ENCODE measurements around the gene NOS1.

The NOS1 gene

GRCh38 chr12:117328556-117329100 is 32.8 kb downstream of the NOS1 start:
- no peak for DNase-seq

GRCh38 chr12:117322428-117322827 is 39.0 kb downstream of the NOS1 start:
- no peak for DNase-seq

- DNase-seq: no peak
These were observed 39.9 kb downstream of the NOS1 start for GRCh38 chr12:117321572-117321971.

GRCh38 chr12:117318591-117318990 is 42.8 kb downstream of the NOS1 start:
- no peak for DNase-seq

- DNase-seq: no peak
These were observed 45.1 kb downstream of the NOS1 start for GRCh38 chr12:117316336-117316735.

- DNase-seq: no peak
These were observed 47.5 kb downstream of the NOS1 start for GRCh38 chr12:117313926-117314325.

- DNase-seq: no peak
These were observed 48.7 kb downstream of the NOS1 start for GRCh38 chr12:117312770-117313169.

GRCh38 chr12:117309276-117309925 is 52.0 kb downstream of the NOS1 start:
- no peak for DNase-seq

- DNase-seq: no peak
These were observed 61.3 kb downstream of the NOS1 start for GRCh38 chr12:117300174-117300573.

- no peak for DNase-seq
These were observed 62.7 kb downstream of the NOS1 start for GRCh38 chr12:117298648-117299225.

GRCh38 chr12:117298191-117298590 is 63.2 kb downstream of the NOS1 start:
- DNase-seq: no peak

- no peak for DNase-seq
These were observed 67.2 kb downstream of the NOS1 start for GRCh38 chr12:117294189-117294603.

- no peak for DNase-seq
These were observed 67.9 kb downstream of the NOS1 start for GRCh38 chr12:117293510-117293909.

GRCh38 chr12:117292688-117293087 is 68.7 kb downstream of the NOS1 start:
- no peak for DNase-seq

GRCh38 chr12:117284140-117284539 is 77.3 kb downstream of the NOS1 start:
- no peak for DNase-seq

- DNase-seq: no peak
These were observed 78.9 kb downstream of the NOS1 start for GRCh38 chr12:117282490-117282889.

- DNase-seq: no peak
These were observed 81.3 kb downstream of the NOS1 start for GRCh38 chr12:117280019-117280680.

GRCh38 chr12:117279606-117280005 is 81.8 kb downstream of the NOS1 start:
- DNase-seq: no peak

GRCh38 chr12:117277875-117278274 is 83.6 kb downstream of the NOS1 start:
- DNase-seq: no peak

GRCh38 chr12:117273091-117273490 is 88.3 kb downstream of the NOS1 start:
- DNase-seq: no peak

- DNase-seq: no peak
These were observed 88.7 kb downstream of the NOS1 start for GRCh38 chr12:117272690-117273089.

GRCh38 chr12:117262749-117263148 is 98.7 kb downstream of the NOS1 start:
- DNase-seq: no peak

GRCh38 chr12:117261247-117261646 is 100.2 kb downstream of the NOS1 start:
- no peak for DNase-seq

GRCh38 chr12:117255386-117255785 is 106.0 kb downstream of the NOS1 start:
- DNase-seq: no peak

Measured in AML-193 (cell line).